GM23338 (cell line): ENCODE data around the gene HCRTR2. TPM values are rescaled to one million over a fixed set of nuclear protein-coding genes. Genes with fewer than 3 reads are reported as not detected.
A peak's percentile ranks its signal among the peaks of the same experiment; 100 is the strongest.

ENCODE experiments used
- ATAC-seq: fragments of 200-7000 bp; cut with Tn5 transposase; 3 replicates; pipeline ENCODE4 v1.9.1; 2020
- DNase-seq: peaks from one replicate; pipeline ENCODE4 v3.0.0-alpha.2; 2015; ENCODE audit warnings: low spot score
- H2AFZ ChIP-seq: fragments of 200-600 bp; sonication (generic); 2 replicates; pipeline ENCODE4 v1.8.0; 2016; ENCODE audit warnings: antibody characterized with exemption, mild to moderate bottlenecking, moderate library complexity
- H3F3A ChIP-seq: fragments of 200-600 bp; sonication (generic); replicated peaks from 2 replicates; pipeline ENCODE4 v1.8.0; 2017; ENCODE audit warnings: antibody characterized with exemption, mixed run types, low read depth
- H3K27ac ChIP-seq: fragments of 200-600 bp; sonication (generic); 2 replicates; pipeline ENCODE4 v1.6.1; 2016; ENCODE audit warnings: low read depth
- H3K27me3 ChIP-seq: fragments of 200-600 bp; sonication (generic); 2 replicates; pipeline ENCODE4 v1.8.0; 2016; ENCODE audit warnings: mild to moderate bottlenecking, mixed run types, moderate library complexity; ENCODE audit not compliant: insufficient read depth
- H3K36me3 ChIP-seq: fragments of 200-600 bp; sonication (generic); 2 replicates; pipeline ENCODE4 v1.8.0; 2016; ENCODE audit warnings: mild to moderate bottlenecking; ENCODE audit not compliant: insufficient read depth
- H3K4me1 ChIP-seq: fragments of 200-600 bp; sonication (generic); 2 replicates; pipeline ENCODE4 v1.8.0; 2016; ENCODE audit warnings: mild to moderate bottlenecking, moderate library complexity; ENCODE audit not compliant: insufficient read depth
- H3K4me2 ChIP-seq: fragments of 200-600 bp; sonication (generic); 2 replicates; pipeline ENCODE4 v1.7.1; 2017; ENCODE audit warnings: mixed run types
- H3K4me3 ChIP-seq: fragments of 200-600 bp; sonication (generic); 2 replicates; pipeline ENCODE4 v1.6.1; 2016; ENCODE audit warnings: mixed run types
- H3K79me2 ChIP-seq: fragments of 200-600 bp; sonication (generic); replicated peaks from 2 replicates; pipeline ENCODE4 v1.8.0; 2017; ENCODE audit warnings: mild to moderate bottlenecking; ENCODE audit not compliant: insufficient read depth
- H3K9me2 ChIP-seq: fragments of 200-600 bp; sonication (generic); 2 replicates; pipeline ENCODE4 v1.8.0; 2017; ENCODE audit not compliant: insufficient read depth
- H4K20me1 ChIP-seq: fragments of 200-600 bp; sonication (generic); replicated peaks from 2 replicates; pipeline ENCODE4 v1.8.0; 2017; ENCODE audit warnings: mild to moderate bottlenecking; ENCODE audit not compliant: insufficient read depth
- H3K27ac Mint-ChIP-seq: 2 replicates; pipeline ENCODE4 v1.8.0; 2020; ENCODE audit warnings: inconsistent platforms, mild to moderate bottlenecking, moderate library complexity, mixed read lengths
- H3K27me3 Mint-ChIP-seq: 3 replicates; pipeline ENCODE4 v1.8.0; 2022; ENCODE audit warnings: low read depth, mild to moderate bottlenecking, moderate library complexity, mixed read lengths, inconsistent platforms; ENCODE audit not compliant: insufficient read depth, poor library complexity
- H3K36me3 Mint-ChIP-seq: 3 replicates; pipeline ENCODE4 v1.8.0; 2021; ENCODE audit warnings: low read depth, mild to moderate bottlenecking, inconsistent platforms, moderate library complexity, mixed read lengths
- H3K4me1 Mint-ChIP-seq: 3 replicates; pipeline ENCODE4 v1.8.0; 2020; ENCODE audit warnings: mild to moderate bottlenecking, inconsistent platforms, mixed read lengths
- H3K4me3 Mint-ChIP-seq: 3 replicates; pipeline ENCODE4 v1.8.0; 2021; ENCODE audit warnings: moderate library complexity, mild to moderate bottlenecking, inconsistent platforms, mixed read lengths
- H3K9me3 Mint-ChIP-seq: 3 replicates; pipeline ENCODE4 v1.8.0; 2020; ENCODE audit warnings: moderate library complexity, mild to moderate bottlenecking, inconsistent platforms, mixed read lengths
- ETS1 ChIP-seq: IDR thresholded peaks from 2 replicates; pipeline ENCODE4 v1.6.1; 2016; ENCODE audit warnings: antibody characterized with exemption
- EZH2phosphoT487 ChIP-seq: fragments of 200-600 bp; sonication (generic); IDR thresholded peaks from one replicate; pipeline ENCODE4 v1.8.1; 2018; ENCODE audit warnings: antibody characterized with exemption; ENCODE audit not compliant: unreplicated experiment
- JUNB ChIP-seq: IDR thresholded peaks from one replicate; pipeline ENCODE4 v1.6.1; 2016; ENCODE audit warnings: antibody characterized with exemption; ENCODE audit not compliant: unreplicated experiment
- NANOG ChIP-seq: IDR thresholded peaks from 2 replicates; pipeline ENCODE4 v1.6.1; 2016; ENCODE audit warnings: antibody characterized with exemption, borderline replicate concordance
- REST ChIP-seq: IDR thresholded peaks from one replicate; pipeline ENCODE4 v1.6.1; 2018; ENCODE audit warnings: antibody characterized with exemption; ENCODE audit not compliant: unreplicated experiment
- STAT1 ChIP-seq: IDR thresholded peaks from one replicate; pipeline ENCODE4 v1.6.1; 2016; ENCODE audit warnings: antibody characterized with exemption; ENCODE audit not compliant: unreplicated experiment
- ZNF114 ChIP-seq: fragments of 250-450 bp; sonication (Bioruptor Pico); IDR thresholded peaks from 2 replicates; pipeline ENCODE4 v1.5.0; 2020; ENCODE audit warnings: mild to moderate bottlenecking, moderate library complexity
- ZNF462 ChIP-seq: fragments of 250-450 bp; sonication (Bioruptor Pico); IDR thresholded peaks from 2 replicates; pipeline ENCODE4 v1.5.0; 2020; ENCODE audit warnings: mild to moderate bottlenecking, moderate library complexity
- polyA plus RNA-seq: library from polyadenylated mRNA; unstranded; fragments of >200 nt; fragmentation: Nextera tagmentation; extraction: Ambion mirVana; gene quantifications from 2 replicates; pipeline ENCODE4 v1.2.1, GENCODE V29; 2016
- total RNA-seq: library from RNA; depleted of rRNA; stranded (reverse); fragments of >200 nt; shearing (Covaris generic); gene quantifications from 2 replicates; pipeline ENCODE4 v1.2.3, GENCODE V29; 2014

The HCRTR2 gene
- total and polyA plus RNA-seq, 2 experiments from 2014 or later: 0.15 TPM; not detected in 1

DNA sequence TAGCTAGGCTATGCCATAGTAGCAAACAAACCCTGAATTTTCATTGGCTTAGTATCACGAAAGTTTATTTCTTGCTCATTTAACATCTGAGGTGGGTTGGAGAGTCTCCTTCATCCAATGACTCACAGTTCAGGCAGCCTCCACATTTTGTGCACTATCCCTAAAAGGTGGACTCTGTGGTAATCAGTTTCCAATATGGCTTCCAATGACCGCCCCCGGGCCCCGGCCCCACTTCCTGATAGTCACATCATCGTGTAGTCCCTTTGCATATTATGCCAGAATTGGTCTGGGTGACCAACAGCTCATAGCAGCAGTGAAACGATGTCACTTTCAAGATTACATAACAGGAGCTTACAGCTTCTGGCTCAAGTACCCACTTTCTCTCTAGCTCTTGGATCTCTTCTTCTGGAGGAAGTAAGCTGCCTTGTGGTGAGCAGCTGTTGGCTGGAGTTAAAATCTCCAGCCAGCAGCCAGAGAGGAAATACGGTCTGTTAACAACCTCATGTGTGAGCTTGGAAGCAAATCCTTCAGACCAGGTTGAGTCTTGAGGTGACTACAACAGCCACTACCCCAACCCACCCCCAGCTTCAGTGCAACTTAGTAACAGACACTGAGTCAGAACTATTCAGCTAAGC, 7.8 kb downstream of the HCRTR2 start (continued):
- no peak for TF ChIP-seq REST

- Histone ChIP-seq H3K4me1 (no peaks in the 10 kb centered on the region), H3K9me2 (no peaks in the 10 kb centered on the region; the same call in 1 of the 2 replicates), H3K27ac (no peak overlapping the region), H2AFZ (no peak overlapping the region), H3K36me3 (no peaks in the 10 kb centered on the region), H3K27me3 (no peaks in the 10 kb centered on the region), H3K4me2 (no peak overlapping the region), H3K4me3 (no peak overlapping the region), H3K79me2 (no peaks in the 10 kb centered on the region), H4K20me1 (no peaks in the 10 kb centered on the region), H3F3A (no peaks in the 10 kb centered on the region)
- ATAC-seq: no peak
- Mint-ChIP-seq H3K9me3 (no peaks in the 10 kb centered on the region), H3K27me3 (no peaks in the 10 kb centered on the region), H3K4me1 (peaks cover 4% of the 10 kb centered on the region; the same call in 2 of the 3 replicates), H3K36me3 (no peaks in the 10 kb centered on the region), H3K27ac (no peak overlapping the region), H3K4me3 (no peak overlapping the region)
- TF ChIP-seq ETS1 (no peak), JUNB (no peak), ZNF114 (CRISPR knock-in tag) (no peak), STAT1 (no peak)
- DNase-seq: no peak
These were observed 10.6 kb downstream of the HCRTR2 start for GRCh38 chr6:55184782-55185530.

- H3K36me3 ChIP-seq: no peaks in the 10 kb centered on the region
- H3K4me1 ChIP-seq: peaks cover 12% of the 10 kb centered on the region; the same call in 1 of the 2 replicates
- DNase-seq (peak; percentile 43), ATAC-seq (no peak)
- Mint-ChIP-seq H3K4me1 (no peaks in the 10 kb centered on the region; the same call in 2 of the 3 replicates), H3K27me3 (no peaks in the 10 kb centered on the region), H3K36me3 (no peaks in the 10 kb centered on the region), H3K27ac (no peak overlapping the region), H3K4me3 (no peak overlapping the region), H3K9me3 (no peaks in the 10 kb centered on the region)
- no peaks in the 10 kb centered on the region for H3K9me2 ChIP-seq
- H4K20me1 ChIP-seq: no peaks in the 10 kb centered on the region
- H3K4me2 ChIP-seq: no peak overlapping the region
- H3K4me3 ChIP-seq: no peak overlapping the region
- H3K79me2 ChIP-seq: no peaks in the 10 kb centered on the region
- peak overlapping the region; percentile 3; the same call in 1 of the 2 replicates for H2AFZ ChIP-seq
- no peaks in the 10 kb centered on the region for H3K27me3 ChIP-seq
- peak overlapping the region; percentile 28; the same call in 1 of the 2 replicates for H3K27ac ChIP-seq
- no peaks in the 10 kb centered on the region for H3F3A ChIP-seq
- TF ChIP-seq NANOG: no peak
- TF ChIP-seq EZH2phosphoT487: no peak
- TF ChIP-seq ZNF462: no peak
These were observed 24.4 kb downstream of the HCRTR2 start for GRCh38 chr6:55198715-55199114.
